A549 (cell line): ENCODE data around the gene ERP44. TPM values are rescaled to one million over a fixed set of nuclear protein-coding genes. Genes with fewer than 3 reads are reported as not detected.

Experiments
- ATAC-seq, 2 experiments: fragments of 200-7000 bp in 1 of 2; fragments of >200 bp in 1 of 2; cut with Nextera tagmentation in 1 of 2; cut with Tn5 transposase in 1 of 2; 3 replicates each; pipeline versions ENCODE4 v1.8.0 to v1.9.1; 2018 to 2020; ENCODE audit warnings: mild to moderate bottlenecking in 1 of 2, moderate library complexity in 1 of 2
- CTCF ChIA-PET: fragments of 300-600 bp; sonication (Branson Sonifier 250); formaldehyde crosslinking; extraction: SDS; loops from one replicate; lab custom pipeline; 2021; ENCODE audit warnings: antibody characterized with exemption, inconsistent platforms; lab: Yijun Ruan, JAX
- POLR2A ChIA-PET: fragments of 350-600 bp; formaldehyde crosslinking; extraction: SDS; loops from one replicate; lab custom pipeline; 2021; ENCODE audit warnings: antibody characterized with exemption, inconsistent platforms; lab: Yijun Ruan, JAX
- DNase-seq, 2 experiments: peaks; one replicate each; pipeline versions ENCODE4 v3.0.0 to v3.0.0-alpha.2; 2011 to 2016; ENCODE audit warnings: low read depth in 1 of 2, low spot score in 1 of 2
- FAIRE-seq: peaks from 2 replicates; lab custom pipeline; 2011; peaks lifted over from hg19 to GRCh38; lab: Jason Lieb, UNC
- H3K27ac ChIP-seq, 2 experiments: fragments of >200 bp; sonication (Bioruptor Twin); formaldehyde crosslinking; 3 replicates each; pipeline ENCODE4 v1.5.1; 2016 to 2017
- H3K4me1 ChIP-seq: fragments of >200 bp; sonication (Bioruptor Twin); formaldehyde crosslinking; 3 replicates; pipeline ENCODE4 v1.6.1; 2016
- H3K4me2 ChIP-seq: fragments of >200 bp; sonication (Bioruptor Twin); formaldehyde crosslinking; 3 replicates; pipeline ENCODE4 v1.6.1; 2016
- H3K4me3 ChIP-seq: fragments of >200 bp; sonication (Bioruptor Twin); formaldehyde crosslinking; 3 replicates; pipeline ENCODE4 v1.5.1; 2016
- H3K9me3 ChIP-seq: fragments of >200 bp; sonication (Bioruptor Twin); formaldehyde crosslinking; 3 replicates; pipeline ENCODE4 v1.6.1; 2016
- BCL3 ChIP-seq: fragments of >200 bp; sonication (Bioruptor Twin); formaldehyde crosslinking; IDR thresholded peaks from 3 replicates; pipeline ENCODE4 v1.6.1; 2016
- CHD2 ChIP-seq: fragments of 150-350 bp; IDR thresholded peaks from 2 replicates; pipeline ENCODE4 v1.6.1; 2014; ENCODE audit warnings: low read length; ENCODE audit not compliant: partially characterized antibody
- EHMT2 ChIP-seq: fragments of 200-600 bp; sonication (generic); IDR thresholded peaks from 2 replicates; pipeline ENCODE4 v1.6.1; 2016; ENCODE audit warnings: antibody characterized with exemption, low read depth, mild to moderate bottlenecking, moderate library complexity
- HEYL ChIP-seq: fragments of 250-450 bp; sonication (Bioruptor Pico); IDR thresholded peaks from 2 replicates; pipeline ENCODE4 v1.8.0; 2021; ENCODE audit warnings: mild to moderate bottlenecking, moderate library complexity
- HOXA7 ChIP-seq: fragments of 250-450 bp; sonication (Bioruptor Pico); IDR thresholded peaks from 2 replicates; pipeline ENCODE4 v1.5.0; 2020; ENCODE audit warnings: mild to moderate bottlenecking, moderate library complexity
- JUNB ChIP-seq: fragments of >200 bp; sonication (Bioruptor Twin); formaldehyde crosslinking; IDR thresholded peaks from 2 replicates; pipeline ENCODE4 v1.6.1; 2016
- KDM1A ChIP-seq: fragments of 200-600 bp; sonication (generic); IDR thresholded peaks from 2 replicates; pipeline ENCODE4 v1.6.1; 2016; ENCODE audit warnings: low read depth, mild to moderate bottlenecking
- KDM5A ChIP-seq: fragments of 200-600 bp; sonication (generic); IDR thresholded peaks from 2 replicates; pipeline ENCODE4 v1.6.1; 2016; ENCODE audit warnings: antibody characterized with exemption, mild to moderate bottlenecking
- MAFK ChIP-seq: fragments of 450-650 bp; IDR thresholded peaks from 2 replicates; pipeline ENCODE4 v1.6.1; 2014; ENCODE audit not compliant: partially characterized antibody
- MYC ChIP-seq: IDR thresholded peaks from 2 replicates; pipeline ENCODE4 v1.6.1; 2012; ENCODE audit warnings: mild to moderate bottlenecking, inconsistent platforms, low read length, improper control_type of control experiment, borderline replicate concordance
- RAD21 ChIP-seq, 2 experiments: fragments of >200 bp in 1 of 2; sonication (Bioruptor Twin) in 1 of 2; formaldehyde crosslinking in 1 of 2; IDR thresholded peaks in 1 of 2; conservative IDR thresholded peaks in 1 of 2; 2 replicates in 1 of 2; 3 replicates in 1 of 2; pipeline ENCODE4 v1.6.1; 2012 to 2018; ENCODE audit warnings: inconsistent platforms in 1 of 2
- RCOR1 ChIP-seq: fragments of 150-350 bp; IDR thresholded peaks from 2 replicates; pipeline ENCODE4 v1.6.1; 2014; ENCODE audit warnings: antibody characterized with exemption, low read length, low read depth
- RNF2 ChIP-seq: fragments of 200-600 bp; sonication (generic); IDR thresholded peaks from 2 replicates; pipeline ENCODE4 v1.6.1; 2016; ENCODE audit warnings: low read depth, mild to moderate bottlenecking, antibody characterized with exemption, moderate library complexity, borderline replicate concordance
- SMC3 ChIP-seq: fragments of >200 bp; sonication (Bioruptor Twin); formaldehyde crosslinking; IDR thresholded peaks from 3 replicates; pipeline ENCODE4 v1.6.1; 2018; ENCODE audit warnings: inconsistent platforms
- SREBF2 ChIP-seq: fragments of 450-650 bp; IDR thresholded peaks from 2 replicates; pipeline ENCODE4 v1.6.1; 2014; ENCODE audit warnings: mild to moderate bottlenecking, moderate library complexity
- TFCP2L1 ChIP-seq: fragments of 250-450 bp; sonication (Bioruptor Pico); IDR thresholded peaks from 2 replicates; pipeline ENCODE4 v1.5.0; 2021; ENCODE audit warnings: mild to moderate bottlenecking
- USF2 ChIP-seq: fragments of 450-650 bp; IDR thresholded peaks from 2 replicates; pipeline ENCODE4 v1.6.1; 2014; ENCODE audit warnings: antibody characterized with exemption
- ZNF302 ChIP-seq: fragments of 250-450 bp; sonication (Bioruptor Pico); IDR thresholded peaks from 2 replicates; pipeline ENCODE4 v1.9.0; 2021; ENCODE audit warnings: inconsistent platforms, mild to moderate bottlenecking, moderate library complexity
- whole genome bisulfite sequencing: methylation state at CpG from one replicate; pipeline ENCODE4 v1.1.6; 2017; ENCODE audit errors: missing lambda C conversion rate; 5-methylcytosine and 5-hydroxymethylcytosine counted together
- polyA plus RNA-seq, 4 experiments: library from polyadenylated mRNA; depleted of rRNA in 3 of 4; stranded (reverse); fragments of >200 nt; fragmentation: RNase III in 1 of 4; extraction: RNeasy Plus Mini Kit Qiagen cat#74134 plus additional on column Dnase treatment in 1 of 4; gene quantifications; 2 replicates in 3 of 4; 3 replicates in 1 of 4; pipeline ENCODE4 v1.2.3, GENCODE V29; 2011 to 2017
- TF ChIP-seq, protein P1 (sequence below): IDR thresholded peaks from 2 replicates; pipeline ENCODE4 v1.6.1; 2012
- TF ChIP-seq, protein P2 (sequence below): IDR thresholded peaks from 2 replicates; pipeline ENCODE4 v1.6.1; 2012

The ERP44 gene
- polyA plus RNA-seq, 2 of the 4 experiments (the other 2 are of a cell fraction) = 12.4 to 19.4 TPM

GRCh38 chr9:100108559-100108958 lies 9.8 kb upstream of the ERP44 start:
- no peak overlapping the region for H3K4me3 ChIP-seq
- WGBS = 95% methylated on average over 2 of the region's 2 CpGs
- no peak overlapping the region for H3K4me2 ChIP-seq
- DNase-seq (no peak), FAIRE-seq (no peak), ATAC-seq (no peak)
- POLR2A ChIA-PET = no interaction called here
- no peaks in the 10 kb centered on the region for H3K9me3 ChIP-seq
- no peak for TF ChIP-seq SREBF2
- no peak for TF ChIP-seq HOXA7 (CRISPR knock-in tag)
- no peak for TF ChIP-seq MAFK
- TF ChIP-seq BCL3 = no peak
- TF ChIP-seq HEYL (CRISPR knock-in tag) = no peak
- no peak for TF ChIP-seq RAD21 (conservative IDR thresholded peaks at IDR 0.05 in 1 of 2, IDR thresholded peaks at IDR 0.05 in 1 of 2)
- no peak for TF ChIP-seq TFCP2L1 (CRISPR knock-in tag)
- TF ChIP-seq, protein P1, sequence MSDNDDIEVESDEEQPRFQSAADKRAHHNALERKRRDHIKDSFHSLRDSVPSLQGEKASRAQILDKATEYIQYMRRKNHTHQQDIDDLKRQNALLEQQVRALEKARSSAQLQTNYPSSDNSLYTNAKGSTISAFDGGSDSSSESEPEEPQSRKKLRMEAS = no peak
- TF ChIP-seq RCOR1 = no peak
- TF ChIP-seq RNF2 = no peak
- TF ChIP-seq KDM5A = no peak
- no peak for TF ChIP-seq SMC3
- TF ChIP-seq MYC = no peak
- TF ChIP-seq ZNF302 (CRISPR knock-in tag) = no peak
- no peak for TF ChIP-seq KDM1A
- CTCF ChIA-PET = no interaction called here
- H3K27ac ChIP-seq = no peak overlapping the region
- H3K4me1 ChIP-seq = no peaks in the 10 kb centered on the region

- Histone ChIP-seq H3K4me2 (no peak overlapping the region), H3K9me3 (no peaks in the 10 kb centered on the region), H3K4me3 (no peak overlapping the region), H3K4me1 (no peaks in the 10 kb centered on the region)
- ATAC-seq (no peak), FAIRE-seq (no peak), DNase-seq (no peak)
- WGBS = 89% methylated on average over 2 of the region's 2 CpGs
- POLR2A ChIA-PET = no interaction called here
- TF ChIP-seq JUNB = no peak
- no peak for TF ChIP-seq HEYL (CRISPR knock-in tag)
- TF ChIP-seq EHMT2 = no peak
- TF ChIP-seq CHD2 = no peak
- TF ChIP-seq RNF2 = no peak
- TF ChIP-seq, all 56 proteins: peak for 0
- no peak overlapping the region for H3K27ac ChIP-seq
- CTCF ChIA-PET = no interaction called here
Measured at GRCh38 chr9:100106616-100107015, 7.8 kb upstream of the ERP44 start.

GRCh38 chr9:100105861-100106260 lies 7.1 kb upstream of the ERP44 start:
- ATAC-seq (no peak), FAIRE-seq (no peak), DNase-seq (no peak)
- no peaks in the 10 kb centered on the region for H3K4me1 ChIP-seq
- no peak overlapping the region for H3K4me3 ChIP-seq
- CTCF ChIA-PET = no interaction called here
- 0% methylated on average over 1 of the region's 1 CpG for whole genome bisulfite sequencing
- H3K9me3 ChIP-seq = no peaks in the 10 kb centered on the region
- no peak overlapping the region for H3K27ac ChIP-seq
- POLR2A ChIA-PET = no interaction called here
- TF ChIP-seq, protein P2, sequence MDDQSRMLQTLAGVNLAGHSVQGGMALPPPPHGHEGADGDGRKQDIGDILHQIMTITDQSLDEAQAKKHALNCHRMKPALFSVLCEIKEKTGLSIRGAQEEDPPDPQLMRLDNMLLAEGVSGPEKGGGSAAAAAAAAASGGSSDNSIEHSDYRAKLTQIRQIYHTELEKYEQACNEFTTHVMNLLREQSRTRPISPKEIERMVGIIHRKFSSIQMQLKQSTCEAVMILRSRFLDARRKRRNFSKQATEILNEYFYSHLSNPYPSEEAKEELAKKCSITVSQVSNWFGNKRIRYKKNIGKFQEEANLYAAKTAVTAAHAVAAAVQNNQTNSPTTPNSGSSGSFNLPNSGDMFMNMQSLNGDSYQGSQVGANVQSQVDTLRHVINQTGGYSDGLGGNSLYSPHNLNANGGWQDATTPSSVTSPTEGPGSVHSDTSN = no peak
- TF ChIP-seq USF2 (no peak), HEYL (CRISPR knock-in tag) (no peak)
- no peak overlapping the region for H3K4me2 ChIP-seq
